GM13977 (cell line): ENCODE measurements around the gene ITGB2.

Experiments
- DNase-seq: peaks from one replicate; pipeline ENCODE4 v3.0.0; 2012; ENCODE audit warnings: low spot score
- in situ Hi-C: fragments of 300-500 bp; cut with MboI; formaldehyde crosslinking; loops from one replicate; pipeline ENCODE4 v1.12.0; 2022; ENCODE audit warnings: low sequenced_read_pairs, low pct_unique_long_range_greater_than_20kb, mixed read lengths, inconsistent platforms; ENCODE audit not compliant: unreplicated experiment
- TF ChIP-seq, protein P1 (sequence below): IDR thresholded peaks from 2 replicates; pipeline ENCODE4 v1.5.1; 2012; ENCODE audit warnings: mild to moderate bottlenecking, control low read depth; ENCODE audit not compliant: insufficient read depth; ENCODE audit errors: extremely low read depth, missing control alignments

Gene ITGB2

GRCh38 chr21:44862869-44863685 is 57.6 kb downstream of the ITGB2 start:
- DNase-seq, result no peak
- TF ChIP-seq, protein P1, sequence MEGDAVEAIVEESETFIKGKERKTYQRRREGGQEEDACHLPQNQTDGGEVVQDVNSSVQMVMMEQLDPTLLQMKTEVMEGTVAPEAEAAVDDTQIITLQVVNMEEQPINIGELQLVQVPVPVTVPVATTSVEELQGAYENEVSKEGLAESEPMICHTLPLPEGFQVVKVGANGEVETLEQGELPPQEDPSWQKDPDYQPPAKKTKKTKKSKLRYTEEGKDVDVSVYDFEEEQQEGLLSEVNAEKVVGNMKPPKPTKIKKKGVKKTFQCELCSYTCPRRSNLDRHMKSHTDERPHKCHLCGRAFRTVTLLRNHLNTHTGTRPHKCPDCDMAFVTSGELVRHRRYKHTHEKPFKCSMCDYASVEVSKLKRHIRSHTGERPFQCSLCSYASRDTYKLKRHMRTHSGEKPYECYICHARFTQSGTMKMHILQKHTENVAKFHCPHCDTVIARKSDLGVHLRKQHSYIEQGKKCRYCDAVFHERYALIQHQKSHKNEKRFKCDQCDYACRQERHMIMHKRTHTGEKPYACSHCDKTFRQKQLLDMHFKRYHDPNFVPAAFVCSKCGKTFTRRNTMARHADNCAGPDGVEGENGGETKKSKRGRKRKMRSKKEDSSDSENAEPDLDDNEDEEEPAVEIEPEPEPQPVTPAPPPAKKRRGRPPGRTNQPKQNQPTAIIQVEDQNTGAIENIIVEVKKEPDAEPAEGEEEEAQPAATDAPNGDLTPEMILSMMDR, result no peak
- in situ Hi-C loops, result no loop called here

DNA sequence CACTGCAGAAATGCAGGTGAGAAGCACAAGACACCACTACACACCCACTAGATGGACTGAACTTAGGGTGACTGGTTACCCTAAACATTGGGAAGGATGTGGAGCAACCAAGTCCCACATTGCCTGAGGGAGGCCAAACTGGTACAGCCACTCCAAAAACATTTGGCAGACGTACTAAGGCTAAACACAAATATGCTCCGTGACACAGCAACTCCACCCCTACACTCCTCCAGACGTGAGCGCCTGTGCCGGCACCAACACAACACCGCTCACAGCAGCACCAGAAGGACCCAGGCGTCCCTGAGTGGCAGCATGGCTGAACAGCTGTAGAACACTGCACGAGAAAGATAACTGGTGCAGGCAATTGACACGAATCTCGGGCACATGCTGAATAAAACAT is 61.9 kb downstream of the ITGB2 start:
- TF ChIP-seq, protein P1, result no peak
- in situ Hi-C loops, result no loop called here

DNA sequence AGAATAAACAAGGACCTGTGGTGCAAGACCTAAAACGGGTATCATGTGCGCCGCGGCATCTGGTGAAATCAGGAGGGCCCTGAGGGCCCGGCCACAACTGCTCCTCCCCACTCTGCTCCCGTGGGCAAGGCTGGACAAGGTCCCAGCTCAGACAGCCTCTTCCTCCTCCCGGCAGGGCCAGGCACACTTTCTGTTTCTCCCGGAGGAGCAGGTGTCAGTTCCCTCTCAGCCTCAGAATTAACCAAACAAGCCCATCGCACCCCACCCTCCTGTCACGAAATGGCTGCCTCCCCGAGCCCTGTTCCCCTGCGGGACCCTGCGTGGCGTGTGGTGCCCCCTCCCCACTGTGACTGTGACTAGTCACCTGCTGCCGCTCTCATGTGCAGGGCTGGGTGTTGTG is 62.4 kb downstream of the ITGB2 start:
- in situ Hi-C loops, result no loop called here
- TF ChIP-seq, protein P1, result no peak

More for the DNA sequence above, 61.9 kb downstream of the ITGB2 start:
- DNase-seq, result no peak

DNA sequence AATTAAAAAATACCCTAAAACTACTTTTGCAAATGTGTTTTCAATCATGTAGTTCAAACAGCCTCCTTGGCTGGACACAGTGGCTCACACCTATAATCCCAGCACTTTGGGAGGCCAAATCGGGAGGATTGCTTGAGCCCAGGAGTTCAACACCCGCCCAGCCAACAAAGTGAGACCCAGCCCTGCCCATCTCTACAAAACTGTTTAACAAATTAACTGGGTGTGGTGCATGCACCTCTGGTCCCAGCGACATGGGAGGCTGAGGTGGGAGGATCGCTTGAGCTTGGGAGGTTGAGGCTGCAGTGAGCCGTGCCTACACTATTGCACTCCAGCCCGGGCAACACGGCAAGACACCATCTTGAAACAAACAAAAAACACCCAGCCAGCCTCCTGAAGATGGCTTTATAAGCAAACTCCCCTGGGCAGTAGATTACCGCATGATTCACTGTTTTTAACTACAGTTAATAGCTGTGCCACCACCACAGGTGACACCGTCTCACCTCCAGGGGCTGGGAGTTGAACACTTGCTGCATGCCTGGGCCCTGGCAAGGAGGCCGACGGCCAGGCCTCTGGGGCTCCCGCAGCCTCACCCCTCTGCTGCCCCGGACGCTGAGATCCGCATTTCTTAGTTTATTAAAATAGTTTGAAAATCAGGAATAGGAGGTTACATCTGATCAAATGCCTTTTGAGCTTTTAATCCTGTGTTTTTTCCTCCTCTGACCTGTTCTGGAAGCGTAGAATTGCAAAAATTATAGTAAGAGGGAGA is 63.4 kb downstream of the ITGB2 start:
- TF ChIP-seq, protein P1, result no peak
- in situ Hi-C loops, result no loop called here

More for the DNA sequence above, 62.4 kb downstream of the ITGB2 start:
- DNase-seq, result no peak

DNA sequence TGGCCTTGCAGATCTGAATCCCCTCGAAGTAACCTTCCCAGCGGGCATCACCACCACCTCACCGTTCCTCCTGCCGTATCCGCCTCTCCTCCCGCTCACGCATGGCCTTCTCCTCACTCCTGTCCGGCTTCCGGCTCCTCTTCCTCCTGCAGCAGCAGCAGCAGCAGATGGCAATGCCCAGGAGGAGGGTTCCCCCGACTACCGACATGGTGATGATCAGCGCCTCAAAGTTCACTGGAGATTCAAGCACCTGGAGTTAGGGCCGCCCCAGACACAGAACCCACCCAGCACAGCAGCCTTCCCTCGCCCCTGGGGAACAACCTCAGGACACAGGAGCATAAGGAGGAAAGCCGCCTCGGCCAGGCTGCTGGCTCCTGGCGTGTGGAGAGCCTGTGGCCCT is 64.6 kb downstream of the ITGB2 start:
- in situ Hi-C loops, result no loop called here
- no peak for DNase-seq
- TF ChIP-seq, protein P1, result no peak

More for the DNA sequence above, 63.4 kb downstream of the ITGB2 start:
- DNase-seq, result no peak

GRCh38 chr21:44855572-44855971 is 65.1 kb downstream of the ITGB2 start:
- TF ChIP-seq, protein P1, result no peak
- in situ Hi-C loops, result no loop called here

More at GRCh38 chr21:44855572-44855971, 65.1 kb downstream of the ITGB2 start:
- DNase-seq, result no peak
